HG02970 (cell line): ENCODE measurements around the gene EID2B.

Experiments
- ATAC-seq: cut with Tn5 transposase; IDR thresholded peaks from one replicate; pipeline ENCODE4 v1.9.1; 2021; ENCODE audit warnings: mild to moderate bottlenecking, moderate library complexity, moderate number of reproducible peaks; ENCODE audit not compliant: unreplicated experiment, low FRiP score

The EID2B gene

GRCh38 chr19:39501340-39501739, 31.3 kb downstream of the EID2B start:
- ATAC-seq = no peak

DNA sequence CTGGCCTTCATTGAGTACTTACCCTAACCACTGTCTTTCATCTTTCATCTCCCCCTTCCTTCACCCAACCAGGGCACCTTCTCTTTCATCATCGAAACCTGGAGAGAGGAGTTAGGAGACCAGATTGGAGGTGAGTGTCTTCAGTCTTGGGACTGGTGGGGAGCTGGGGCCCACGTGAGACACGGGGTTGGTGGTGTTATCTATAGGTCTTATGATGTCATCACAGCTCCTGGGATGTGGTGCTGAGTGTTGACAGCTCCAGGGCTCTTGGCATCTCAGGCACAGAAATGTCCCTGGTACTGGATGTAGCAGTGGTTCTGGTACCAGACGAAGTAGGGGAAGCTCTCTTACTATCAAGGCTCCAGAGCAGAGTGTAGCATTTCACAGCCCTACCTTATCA, 32.1 kb downstream of the EID2B start:
- no peak for ATAC-seq

GRCh38 chr19:39499932-39500331, 32.7 kb downstream of the EID2B start:
- ATAC-seq = no peak

DNA sequence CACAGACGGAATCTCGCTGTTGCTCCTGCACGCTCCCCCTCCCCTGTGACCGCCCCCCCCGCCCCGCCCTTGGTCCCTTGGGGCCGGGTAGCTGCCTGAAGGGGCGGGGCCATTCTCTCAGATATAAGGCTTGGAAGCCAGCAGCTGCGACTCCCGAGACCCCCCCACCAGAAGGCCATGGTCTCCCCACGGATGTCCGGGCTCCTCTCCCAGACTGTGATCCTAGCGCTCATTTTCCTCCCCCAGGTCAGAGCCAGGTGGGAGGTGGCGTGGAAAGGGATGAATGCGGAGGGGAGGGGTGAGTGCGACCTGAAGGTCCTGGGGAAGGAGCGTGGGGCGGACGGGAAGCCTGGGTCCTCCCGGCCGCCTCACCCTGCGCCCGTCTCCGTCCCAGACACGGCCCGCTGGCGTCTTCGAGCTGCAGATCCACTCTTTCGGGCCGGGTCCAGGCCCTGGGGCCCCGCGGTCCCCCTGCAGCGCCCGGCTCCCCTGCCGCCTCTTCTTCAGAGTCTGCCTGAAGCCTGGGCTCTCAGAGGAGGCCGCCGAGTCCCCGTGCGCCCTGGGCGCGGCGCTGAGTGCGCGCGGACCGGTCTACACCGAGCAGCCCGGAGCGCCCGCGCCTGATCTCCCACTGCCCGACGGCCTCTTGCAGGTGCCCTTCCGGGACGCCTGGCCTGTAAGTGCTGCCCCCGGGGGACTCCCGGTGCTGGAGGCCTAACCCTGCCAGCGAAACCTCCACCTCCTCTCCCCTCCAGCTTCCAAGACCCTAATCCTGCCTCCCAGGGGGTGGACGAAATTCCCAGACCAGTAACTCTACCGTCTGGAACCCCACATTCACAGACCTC, 33.6 kb downstream of the EID2B start, which contains the start of gene DLL3:
DLL3 (plus strand) TSS at position 150 of the 845 bp plus-strand sequence; CDS start at position 178, 28 bp downstream.
- ATAC-seq = no peak

- ATAC-seq = no peak
Observed at GRCh38 chr19:39497996-39498797, 34.5 kb downstream of the EID2B start.

GRCh38 chr19:39497701-39497995, 35.0 kb downstream of the EID2B start:
- ATAC-seq = no peak

DNA sequence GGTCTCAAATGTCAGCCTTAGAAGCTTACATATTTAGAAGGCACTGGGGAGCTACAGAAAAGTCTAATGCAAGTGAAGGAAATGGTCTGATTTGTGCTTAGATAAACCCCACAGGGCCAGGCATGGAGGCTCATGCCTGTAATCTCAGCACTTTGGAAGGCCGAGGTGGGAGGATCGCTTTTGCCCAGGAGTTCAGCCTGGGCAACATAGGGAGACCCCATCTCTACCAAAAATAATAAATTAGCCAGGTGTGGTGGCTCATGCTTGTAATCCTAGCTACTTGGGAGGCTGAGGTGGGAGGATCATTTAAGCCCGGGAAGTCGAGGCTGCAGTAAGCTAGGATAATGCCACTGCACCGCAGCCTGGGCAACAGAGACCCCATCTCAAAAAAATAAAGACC, 36.6 kb downstream of the EID2B start:
- ATAC-seq = no peak

DNA sequence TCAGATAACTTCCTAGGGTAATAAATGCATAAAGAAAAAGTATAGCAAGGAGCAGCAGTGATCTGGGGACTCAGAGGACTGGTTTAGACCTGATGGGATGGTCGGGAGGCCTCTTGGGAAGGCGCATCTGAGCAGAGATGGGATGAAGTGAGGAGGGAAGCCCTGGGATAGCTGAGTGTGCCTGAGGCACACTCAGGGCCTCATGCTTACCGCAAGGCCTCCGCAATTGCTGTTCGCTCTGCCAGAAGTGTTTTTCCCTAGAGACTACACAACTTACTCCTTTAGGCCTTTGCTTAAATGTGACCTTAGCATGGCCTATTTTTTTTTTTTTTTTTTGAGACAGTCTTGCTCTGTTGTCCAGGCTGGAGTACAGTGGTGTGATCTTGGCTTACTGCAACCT, 38.0 kb downstream of the EID2B start:
- no peak for ATAC-seq

DNA sequence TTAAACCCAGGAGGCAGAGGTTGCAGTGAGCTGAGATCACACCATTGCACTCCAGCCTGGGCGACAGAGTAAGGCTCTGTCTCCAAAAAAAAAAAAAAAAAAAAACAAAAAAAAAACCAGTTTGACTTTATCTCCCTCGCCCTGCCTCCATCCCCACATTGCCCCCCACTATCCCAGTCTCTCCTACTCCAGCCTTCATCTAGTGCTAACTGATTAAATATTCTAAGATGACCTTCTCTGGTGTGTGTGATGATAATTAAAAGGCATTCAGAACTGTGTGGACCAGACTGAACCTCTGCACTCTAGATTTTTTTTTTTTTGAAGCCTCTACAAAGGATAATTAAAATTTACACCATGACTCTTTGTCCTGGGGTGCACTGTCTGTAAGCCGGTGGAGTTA, 39.9 kb downstream of the EID2B start:
- ATAC-seq = no peak

- no peak for ATAC-seq
Observed at GRCh38 chr19:39492225-39492624, 40.4 kb downstream of the EID2B start.

GRCh38 chr19:39489756-39490155, 42.9 kb downstream of the EID2B start:
- ATAC-seq = no peak

DNA sequence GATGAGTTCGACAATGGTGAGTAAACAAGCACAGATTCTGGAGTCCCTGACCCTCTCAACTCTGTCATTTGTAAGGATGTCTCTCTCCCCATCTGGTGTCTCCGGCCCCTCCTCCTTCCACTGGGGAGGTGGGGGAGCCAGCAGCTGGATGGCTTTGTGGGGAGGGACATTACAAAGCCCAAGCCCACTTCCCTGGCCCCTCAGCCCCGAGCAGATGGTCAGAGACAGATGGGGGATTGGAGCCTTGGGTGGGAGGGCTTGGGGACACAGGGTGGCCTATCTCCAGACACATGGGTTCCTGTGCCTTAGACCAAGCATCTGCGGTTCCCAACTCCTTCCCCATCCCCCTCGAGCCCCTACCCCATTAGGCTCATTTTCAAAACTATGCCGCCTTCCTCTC, 49.5 kb downstream of the EID2B start:
- no peak for ATAC-seq

DNA sequence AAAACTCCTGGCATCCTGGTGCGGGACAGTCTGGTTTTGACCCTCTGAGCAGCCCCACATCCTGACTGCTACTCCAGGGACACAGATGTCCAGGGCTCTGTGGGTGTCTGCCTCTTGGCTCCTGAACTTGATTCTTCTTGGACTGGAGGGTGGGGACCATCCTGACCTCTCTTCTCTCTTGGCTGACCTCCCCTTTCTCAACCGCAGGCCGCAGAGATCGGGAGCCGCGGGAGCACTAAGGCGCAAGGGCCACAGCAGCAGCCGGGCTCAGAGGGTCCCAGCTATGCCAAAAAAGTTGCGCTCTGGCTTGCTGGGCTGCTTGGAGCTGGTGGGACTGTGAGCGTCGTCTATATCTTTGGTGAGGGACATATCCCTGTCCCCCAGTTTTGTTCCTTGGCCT, 51.0 kb downstream of the EID2B start:
- no peak for ATAC-seq

DNA sequence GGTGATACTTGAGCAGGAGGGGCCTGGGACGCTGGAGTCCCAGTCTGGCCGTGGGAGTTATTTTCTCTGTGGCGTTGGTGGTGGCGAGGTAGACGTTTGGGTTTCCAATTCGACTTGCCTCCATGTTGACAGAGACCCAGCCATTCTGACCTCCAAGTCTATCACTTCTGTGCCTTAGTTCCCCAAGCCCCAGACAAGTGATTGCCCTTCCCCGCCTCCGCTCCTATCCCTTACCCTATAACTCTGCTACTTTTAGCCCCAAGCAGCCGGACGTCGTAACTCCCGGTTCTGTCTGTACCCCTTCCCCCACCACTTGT, 51.5 kb downstream of the EID2B start:
- ATAC-seq = no peak
